ENCODE data around the gene KIF9. TPM values are rescaled to one million over a fixed set of nuclear protein-coding genes. Genes with fewer than 3 reads are reported as not detected.

The KIF9 gene
- total and polyA plus RNA-seq, 2 of the 8 experiments (the other 6 are each of a cell fraction or from before 2014, with no cell fraction given) = 5.0 to 8.0 TPM

- no peak overlapping the region for H4K5ac ChIP-seq (ENCODE audit: insufficient read length, low read depth, low read length)
- H3K23ac ChIP-seq (ENCODE audit: insufficient read length) = no peak overlapping the region
- peaks cover 4 to 5% (median 5%) of the 10 kb centered on the region in 4 experiments; a peak in 2 of 8 replicates for H3K36me3 ChIP-seq (ENCODE audit: control insufficient read depth in 2 of 4, insufficient read depth in 4 of 4, low read length in 3 of 4)
- peaks cover 10 to 14% of the 10 kb centered on the region in 2 experiments for H4K20me1 ChIP-seq (replicated peaks in 1 of 2; ENCODE audit: control insufficient read depth in 1 of 2, insufficient read depth in 2 of 2, low read length in 2 of 2)
- FAIRE-seq (no peak), DNase-seq (ENCODE audit: low read depth in 1 of 2, low spot score in 2 of 2) (no peak)
- H3K27ac ChIP-seq (ENCODE audit: low read depth, low read length) = no peak overlapping the region
- no peak overlapping the region for H2BK120ac ChIP-seq (replicated peaks; ENCODE audit: low read depth, low read length)
- H3K14ac ChIP-seq (ENCODE audit: insufficient read length) = no peak overlapping the region
- H3K4me2 ChIP-seq (ENCODE audit: insufficient read depth in 1 of 2, low read depth in 2 of 2, low read length in 2 of 2) = no peak overlapping the region
- H3K9me3 ChIP-seq (ENCODE audit: insufficient read depth in 2 of 2, low read depth in 1 of 2, low read length in 1 of 2) = no peaks in the 10 kb centered on the region
- no peak for TF ChIP-seq SP1 (IDR thresholded peaks at IDR 0.05; ENCODE audit: low read depth, low read length)
- TF ChIP-seq CHD2 (IDR thresholded peaks at IDR 0.05; ENCODE audit: low read length) = no peak
- TF ChIP-seq, protein P1, sequence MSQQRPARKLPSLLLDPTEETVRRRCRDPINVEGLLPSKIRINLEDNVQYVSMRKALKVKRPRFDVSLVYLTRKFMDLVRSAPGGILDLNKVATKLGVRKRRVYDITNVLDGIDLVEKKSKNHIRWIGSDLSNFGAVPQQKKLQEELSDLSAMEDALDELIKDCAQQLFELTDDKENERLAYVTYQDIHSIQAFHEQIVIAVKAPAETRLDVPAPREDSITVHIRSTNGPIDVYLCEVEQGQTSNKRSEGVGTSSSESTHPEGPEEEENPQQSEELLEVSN (IDR thresholded peaks at IDR 0.05) = no peak
- no peak for TF ChIP-seq EP300 (IDR thresholded peaks at IDR 0.05; ENCODE audit: borderline replicate concordance in 1 of 2, low read depth in 2 of 2, low read length in 2 of 2)
- no peak for TF ChIP-seq SAP30 (IDR thresholded peaks at IDR 0.05; ENCODE audit: insufficient read depth, insufficient replicate concordance, low read length)
- no peak for TF ChIP-seq HDAC6 (IDR thresholded peaks at IDR 0.05; ENCODE audit: low read depth, low read length)
- TF ChIP-seq NANOG (IDR thresholded peaks at IDR 0.05; ENCODE audit: insufficient read depth, low read depth, low read length, poor library complexity, severe bottlenecking) = no peak
- no peak overlapping the region for H2BK5ac ChIP-seq (ENCODE audit: low read depth, low read length)
- CTCF ChIA-PET (ENCODE audit: partially characterized antibody) = interaction anchor here (1.3 kb wide), 1 partner anchor 17 kb away, joined by 3 read pairs; no protein-coding TSS in a partner anchor
- H3K4me3 ChIP-seq (ENCODE audit: extremely low read depth in 1 of 4, insufficient read depth in 2 of 4, low read depth in 3 of 4, low read length in 4 of 4) = no peak overlapping the region
- H3K79me1 ChIP-seq (ENCODE audit: low read depth, low read length) = peaks cover 8% of the 10 kb centered on the region
- no peak overlapping the region for H3K18ac ChIP-seq (ENCODE audit: extremely low read depth, low read length)
- H3K4ac ChIP-seq (replicated peaks; ENCODE audit: insufficient read length, low read depth, low read length) = no peak overlapping the region
- WGBS, 2 experiments (ENCODE audit: extremely low coverage in 1 of 2, insufficient coverage in 1 of 2, insufficient read length in 1 of 2, insufficient replicate concordance in 2 of 2, low coverage in 1 of 2, low lambda C conversion rate in 2 of 2, missing lambda C conversion rate in 1 of 2) = 96% methylated on average over 3 of the region's 3 CpGs; no CpG with 5 or more reads in 1 of the 2 experiments
- H2BK20ac ChIP-seq (ENCODE audit: low read length) = no peak overlapping the region
- H2BK15ac ChIP-seq (ENCODE audit: low read length) = no peak overlapping the region
- H3K23me2 ChIP-seq (ENCODE audit: low read depth, low read length) = no peaks in the 10 kb centered on the region
- H2AK5ac ChIP-seq (ENCODE audit: low read depth, low read length) = no peak overlapping the region
- no peak overlapping the region for H3K9ac ChIP-seq (replicated peaks in 1 of 4; ENCODE audit: extremely low read depth in 1 of 4, low read depth in 3 of 4, low read length in 3 of 4)
- H3K27me3 ChIP-seq (replicated peaks in 1 of 4; ENCODE audit: control insufficient read depth in 3 of 4, extremely low read depth in 1 of 4, insufficient read depth in 3 of 4, low read length in 3 of 4) = no peaks in the 10 kb centered on the region
- H3K56ac ChIP-seq (replicated peaks; ENCODE audit: insufficient read length, low read depth, low read length) = no peak overlapping the region
- H2AFZ ChIP-seq (ENCODE audit: low read length) = no peak overlapping the region
- POLR2A ChIA-PET (ENCODE audit: partially characterized antibody) = no interaction called here
- no peak overlapping the region for H2BK12ac ChIP-seq (ENCODE audit: low read depth, low read length)
- no peak overlapping the region for H4K8ac ChIP-seq (ENCODE audit: extremely low read depth, insufficient read depth, low read length)
- H3K4me1 ChIP-seq (replicated peaks in 1 of 4; ENCODE audit: control insufficient read depth in 3 of 4, insufficient read depth in 4 of 4, low read length in 3 of 4) = no peaks in the 10 kb centered on the region; a peak in 1 of 7 replicates
- H3K79me2 ChIP-seq (ENCODE audit: control insufficient read depth in 1 of 2, insufficient read depth in 2 of 2, low read length in 2 of 2) = peaks cover 0 to 59% of the 10 kb centered on the region in 2 experiments; a peak in 2 of 4 replicates
- no peak overlapping the region for H4K91ac ChIP-seq (replicated peaks; ENCODE audit: insufficient read length, low read length)
Observed at GRCh38 chr3:47298439-47298838, 15.8 kb upstream of the KIF9 start.
